Stomach (tissue), 9 donors: Measurements from ENCODE around the gene BTBD6. TPM values are rescaled to one million over a fixed set of nuclear protein-coding genes. Genes with fewer than 3 reads are reported as not detected.

Experiments used
- DNase-seq, 2 donors: peaks; one replicate each; pipeline versions ENCODE4 v3.0.0 to v3.0.0-alpha.2; 2013 to 2019
- H3K27ac ChIP-seq, 5 donors: fragments of 200-600 bp in 4 of 5; sonication (generic) in 4 of 5; one replicate each; pipeline ENCODE4 v1.5.1; 2013 to 2019; ENCODE audit warnings: mild to moderate bottlenecking in 1 of 5, moderate library complexity in 1 of 5
- H3K27me3 ChIP-seq, 3 donors: fragments of 200-600 bp; sonication (generic); one replicate each; pipeline ENCODE4 v1.5.1; 2017 to 2019; ENCODE audit warnings: mixed run types in 1 of 3
- H3K36me3 ChIP-seq, 4 donors: fragments of 200-600 bp; sonication (generic); 1 replicate in 3 of 4; 2 replicates in 1 of 4; pipeline ENCODE4 v1.5.1; 2016 to 2019
- H3K4me1 ChIP-seq, 4 donors: fragments of 200-600 bp; sonication (generic); one replicate each; pipeline ENCODE4 v1.5.1; 2016 to 2019
- H3K4me3 ChIP-seq, 4 donors: fragments of 200-600 bp; sonication (generic) in 3 of 4; one replicate each; pipeline ENCODE4 v1.5.1; 2016 to 2019; ENCODE audit warnings: mild to moderate bottlenecking in 1 of 4
- H3K9me3 ChIP-seq, 4 donors: fragments of 200-600 bp; sonication (generic); one replicate each; pipeline ENCODE4 v1.5.1; 2016 to 2019
- CTCF ChIP-seq, 7 experiments: fragments of 450-650 bp in 4 of 7; fragments of 200-600 bp in 3 of 7; sonication (generic) in 3 of 7; IDR thresholded peaks; one replicate each; pipeline ENCODE4 v1.5.1; 2016 to 2019; ENCODE audit warnings: antibody characterized with exemption in 7 of 7, control low read depth in 2 of 7, mild to moderate bottlenecking in 1 of 7
- EP300 ChIP-seq: sonication (generic); formaldehyde crosslinking; IDR thresholded peaks from one replicate; pipeline ENCODE4 v1.6.1; 2017; ENCODE audit warnings: antibody characterized with exemption
- POLR2A ChIP-seq, 4 donors: fragments of 450-650 bp; IDR thresholded peaks; one replicate each; pipeline ENCODE4 v1.6.1; 2016; ENCODE audit warnings: antibody characterized with exemption in 4 of 4, control low read depth in 2 of 4, mild to moderate bottlenecking in 1 of 4, moderate library complexity in 1 of 4
- POLR2AphosphoS5 ChIP-seq, 3 donors: sonication (generic); formaldehyde crosslinking; IDR thresholded peaks; one replicate each; pipeline ENCODE4 v1.6.1; 2016; ENCODE audit warnings: antibody characterized with exemption in 3 of 3
- WGBS, 5 donors: extraction: QIAGEN DNeasy Blood & Tissue Kit in 3 of 5; methylation state at CpG; one replicate each; pipeline versions ENCODE4 v1.1.5 to v1.1.7; 2013 to 2018; 5-methylcytosine and 5-hydroxymethylcytosine counted together
- intact Hi-C: fragments of 100-400 bp; cut with DNase I; formaldehyde crosslinking; loops from one replicate; pipeline ENCODE4 v1.15.1; 2023; ENCODE audit warnings: low total_unique reads
- polyA plus RNA-seq, 3 donors: library from polyadenylated mRNA; stranded (reverse); fragments of 200-250 nt; gene quantifications; one replicate each; pipeline ENCODE4 v1.2.3, GENCODE V29; 2013
- total RNA-seq, 5 donors: library from RNA; depleted of rRNA; stranded (reverse); fragments of >200 nt; gene quantifications; one replicate each; pipeline versions ENCODE4 v1.1.0 to v1.2.3, GENCODE V29; 2014 to 2016
- donor health status: healthy with polysubstance abuse.
- donor health status: Bipolar disorder and iron deficiency.
- donor health status: healthy.

The BTBD6 gene
- total and polyA plus RNA-seq, 8 donors: 13.4 to 55.0 (median 38.0) TPM

- TF ChIP-seq POLR2AphosphoS5 (IDR thresholded peaks at IDR 0.05) (no peak), EP300 (no peak), CTCF (IDR thresholded peaks at IDR 0.05) (no peak), POLR2A (IDR thresholded peaks at IDR 0.05) (no peak)
- intact Hi-C loops: no loop called here
- H3K27ac ChIP-seq: peak overlapping the region; percentile 78 to 97 (median 87)
- WGBS, 5 donors: 31 to 39% (median 36%) methylated on average over 26 to 42 of the region's 42 CpGs
- peak overlapping the region; percentile 60 to 69 (median 64) for H3K4me3 ChIP-seq
- no peaks in the 10 kb centered on the region for H3K27me3 ChIP-seq
- H3K4me1 ChIP-seq: peaks cover 19 to 32% (median 28%) of the 10 kb centered on the region in 4 donors
- H3K9me3 ChIP-seq: no peaks in the 10 kb centered on the region
- peak in 1 of 2 donors; percentile 23 for DNase-seq
- peaks cover 25 to 60% (median 50%) of the 10 kb centered on the region in 4 donors for H3K36me3 ChIP-seq
These were observed 492 bp upstream of the BTBD6 start for GRCh38 chr14:105247715-105248367.

GRCh38 chr14:105249182-105250007 is 1.1 kb downstream of the BTBD6 start:
- peaks cover 19 to 32% (median 28%) of the 10 kb centered on the region in 4 donors for H3K4me1 ChIP-seq
- intact Hi-C loops: no loop called here
- WGBS, 5 donors: 37 to 63% (median 42%) methylated on average over 25 to 62 of the region's 62 CpGs
- H3K27me3 ChIP-seq: no peaks in the 10 kb centered on the region
- TF ChIP-seq EP300 (no peak), POLR2AphosphoS5 (IDR thresholded peaks at IDR 0.05) (peak in 1 of 3 donors; percentile 9)
- H3K9me3 ChIP-seq: no peaks in the 10 kb centered on the region
- H3K27ac ChIP-seq: peak overlapping the region; percentile 74 to 99 (median 96)
- H3K4me3 ChIP-seq: peak overlapping the region; percentile 60 to 69 (median 64)
- peak; percentile 35 to 72 for DNase-seq
- H3K36me3 ChIP-seq: peaks cover 25 to 66% (median 53%) of the 10 kb centered on the region in 4 donors

- WGBS, 5 donors: 88 to 97% (median 92%) methylated on average over 15 to 16 of the region's 16 CpGs
- no peaks in the 10 kb centered on the region for H3K9me3 ChIP-seq
- peaks cover 19 to 32% (median 28%) of the 10 kb centered on the region in 4 donors for H3K4me1 ChIP-seq
- H3K27ac ChIP-seq: peak overlapping the region in 2 of 5 donors; percentile 96 to 97
- intact Hi-C loops: no loop called here
- no peaks in the 10 kb centered on the region for H3K27me3 ChIP-seq
- DNase-seq: no peak
- TF ChIP-seq POLR2AphosphoS5 (IDR thresholded peaks at IDR 0.05) (no peak), EP300 (no peak), POLR2A (IDR thresholded peaks at IDR 0.05) (no peak), CTCF (IDR thresholded peaks at IDR 0.05) (no peak)
- H3K4me3 ChIP-seq: peak overlapping the region in 1 of 4 donors; percentile 60
- peaks cover 25 to 65% (median 56%) of the 10 kb centered on the region in 4 donors for H3K36me3 ChIP-seq
These were observed 1.7 kb downstream of the BTBD6 start for GRCh38 chr14:105250008-105250366.

GRCh38 chr14:105250986-105251385 is 2.7 kb downstream of the BTBD6 start:
- TF ChIP-seq POLR2AphosphoS5 (IDR thresholded peaks at IDR 0.05): no peak
- no peak for TF ChIP-seq CTCF (IDR thresholded peaks at IDR 0.05)
- TF ChIP-seq POLR2A (IDR thresholded peaks at IDR 0.05): no peak
- TF ChIP-seq EP300: no peak
- intact Hi-C loops: no loop called here
- peaks cover 25 to 69% (median 61%) of the 10 kb centered on the region in 4 donors for H3K36me3 ChIP-seq
- H3K27me3 ChIP-seq: no peaks in the 10 kb centered on the region
- peaks cover 19 to 32% (median 28%) of the 10 kb centered on the region in 4 donors for H3K4me1 ChIP-seq
- no peaks in the 10 kb centered on the region for H3K9me3 ChIP-seq
- DNase-seq: no peak
- H3K27ac ChIP-seq: peak overlapping the region in 1 of 5 donors; percentile 13
- 76 to 92% (median 86%) methylated on average over 4 of the region's 4 CpGs for WGBS, 5 donors
- no peak overlapping the region for H3K4me3 ChIP-seq
